IPS DF 19.7 (cell line): ENCODE results near the gene ARMC8.
"Not testable (repeated sequence)": the region's sequence is repeated elsewhere in the genome, so short reads cannot be mapped to it uniquely, and the experiment has no call there.

ENCODE experiments used
- DNase-seq: peaks from one replicate; pipeline ENCODE4 v3.0.0-alpha.2; 2013; ENCODE audit warnings: low read depth, low spot score

ARMC8 gene, protein sequence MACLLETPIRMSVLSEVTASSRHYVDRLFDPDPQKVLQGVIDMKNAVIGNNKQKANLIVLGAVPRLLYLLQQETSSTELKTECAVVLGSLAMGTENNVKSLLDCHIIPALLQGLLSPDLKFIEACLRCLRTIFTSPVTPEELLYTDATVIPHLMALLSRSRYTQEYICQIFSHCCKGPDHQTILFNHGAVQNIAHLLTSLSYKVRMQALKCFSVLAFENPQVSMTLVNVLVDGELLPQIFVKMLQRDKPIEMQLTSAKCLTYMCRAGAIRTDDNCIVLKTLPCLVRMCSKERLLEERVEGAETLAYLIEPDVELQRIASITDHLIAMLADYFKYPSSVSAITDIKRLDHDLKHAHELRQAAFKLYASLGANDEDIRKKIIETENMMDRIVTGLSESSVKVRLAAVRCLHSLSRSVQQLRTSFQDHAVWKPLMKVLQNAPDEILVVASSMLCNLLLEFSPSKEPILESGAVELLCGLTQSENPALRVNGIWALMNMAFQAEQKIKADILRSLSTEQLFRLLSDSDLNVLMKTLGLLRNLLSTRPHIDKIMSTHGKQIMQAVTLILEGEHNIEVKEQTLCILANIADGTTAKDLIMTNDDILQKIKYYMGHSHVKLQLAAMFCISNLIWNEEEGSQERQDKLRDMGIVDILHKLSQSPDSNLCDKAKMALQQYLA

DNA sequence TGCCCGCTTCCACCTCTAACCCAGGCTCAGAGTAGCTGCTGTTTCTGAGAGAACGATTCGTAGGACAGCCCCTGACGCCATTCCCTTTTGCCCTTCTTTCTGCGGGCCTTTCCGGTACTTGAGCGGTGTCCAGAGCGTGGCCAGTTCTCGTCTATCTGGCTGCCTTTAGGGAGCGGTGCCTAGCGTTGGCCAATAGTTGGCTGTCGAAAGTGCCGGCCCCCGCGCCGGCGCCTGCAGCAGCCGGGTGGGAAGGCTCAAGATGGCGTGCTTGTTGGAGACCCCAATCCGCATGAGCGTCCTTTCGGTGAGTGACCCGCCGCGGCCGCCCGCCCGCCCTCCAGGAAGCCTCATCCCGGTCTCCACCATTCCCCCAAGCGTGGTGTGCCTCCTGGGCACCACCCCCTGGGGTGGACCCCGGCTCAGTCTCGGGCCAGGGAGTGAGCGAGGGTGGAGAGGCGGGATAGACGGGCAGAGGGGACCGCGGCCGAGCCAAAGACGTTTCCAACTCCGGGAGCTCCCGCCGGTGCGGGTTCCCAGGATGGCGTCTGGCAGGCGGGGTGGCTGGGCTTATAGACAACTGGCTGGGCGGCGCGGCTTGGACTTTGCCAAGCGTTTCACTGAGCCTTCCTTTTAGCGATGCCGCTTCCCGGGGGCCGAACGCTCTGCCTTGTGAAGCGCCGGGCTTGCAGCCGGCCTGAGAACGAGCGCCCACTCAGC, at the start of gene ARMC8:
Gene ARMC8 (plus strand): TSS at position 6 of the 717 bp plus-strand sequence. CDS start 254 bp downstream, at position 260.
- DNase-seq = no peak

DNA sequence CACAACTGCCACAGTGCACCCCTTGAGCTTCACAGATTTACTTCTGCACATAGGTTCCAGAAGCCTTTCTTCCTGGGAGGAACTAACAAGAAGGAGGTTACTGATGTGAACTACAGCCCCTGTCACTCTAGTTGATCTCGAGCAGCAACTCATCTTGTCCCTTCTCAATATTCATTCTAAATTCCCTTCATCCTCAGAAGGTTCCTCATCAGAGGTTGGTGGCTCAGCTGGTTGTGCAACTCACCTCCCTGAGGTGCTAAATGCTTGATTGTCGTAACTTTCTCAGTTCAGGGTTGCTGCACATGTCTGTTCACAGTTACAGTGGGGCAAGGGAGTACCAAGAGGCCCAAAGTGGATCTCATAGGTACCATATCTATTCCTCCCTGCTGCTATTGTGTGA, 49.2 kb upstream of the ARMC8 start:
- no peak for DNase-seq

DNA sequence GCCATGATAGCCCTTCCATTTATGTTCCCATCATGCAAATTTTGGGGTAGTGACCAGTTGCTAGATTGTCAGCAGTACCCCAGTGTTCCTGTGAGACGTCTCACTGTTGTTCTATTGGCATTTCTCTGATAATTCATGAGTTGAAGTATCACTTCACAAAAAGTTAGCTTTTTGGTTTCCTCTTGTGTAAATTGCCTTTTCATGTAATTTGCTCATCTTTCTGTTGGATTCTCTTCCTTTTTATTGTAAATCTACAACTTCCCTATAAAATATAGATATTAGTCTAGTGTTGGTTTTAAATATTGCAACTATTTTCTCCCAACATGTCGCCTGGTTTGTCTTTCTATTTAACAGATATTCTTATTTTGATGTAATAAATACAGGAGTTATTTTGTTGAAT, 47.4 kb upstream of the ARMC8 start:
- DNase-seq = no peak

DNA sequence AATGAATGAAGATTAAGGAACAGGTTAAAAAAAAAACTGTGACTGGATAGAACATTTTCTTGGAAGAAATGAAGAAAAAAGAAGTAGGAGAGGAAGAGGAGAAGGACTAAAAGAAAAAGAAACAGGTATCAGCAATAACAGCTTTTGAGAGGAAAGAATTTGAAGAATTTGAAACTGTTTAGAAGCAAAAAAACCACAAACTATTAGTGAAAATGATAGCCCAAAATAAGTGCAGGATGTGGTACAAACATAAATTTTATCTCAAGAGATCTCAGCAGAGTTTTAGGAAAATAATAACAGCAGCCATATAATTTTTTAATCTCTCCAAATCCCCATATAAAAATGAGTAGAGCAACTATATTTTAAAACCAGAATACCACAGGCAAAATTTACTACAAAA, 46.2 kb upstream of the ARMC8 start:
- DNase-seq = no peak

DNA sequence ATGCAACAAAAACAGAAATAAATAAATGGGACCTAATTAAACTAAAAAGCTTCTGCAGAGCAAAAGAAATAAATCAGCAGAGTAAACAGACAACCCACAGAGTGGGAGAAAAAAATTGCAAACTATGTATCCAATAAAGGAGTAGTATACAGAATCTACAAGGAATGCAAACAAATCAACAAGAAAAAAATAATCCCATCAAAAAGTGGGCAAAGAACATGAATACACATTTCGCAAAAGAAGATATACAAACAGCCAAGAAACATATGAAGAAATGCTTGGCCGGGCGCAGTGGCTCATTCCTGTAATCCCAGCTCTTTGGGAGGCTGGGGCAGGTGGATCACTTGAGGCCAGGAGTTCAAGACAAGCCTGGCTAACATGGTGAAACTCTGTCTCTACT, 44.9 kb upstream of the ARMC8 start:
- not testable (repeated sequence) for DNase-seq

DNA sequence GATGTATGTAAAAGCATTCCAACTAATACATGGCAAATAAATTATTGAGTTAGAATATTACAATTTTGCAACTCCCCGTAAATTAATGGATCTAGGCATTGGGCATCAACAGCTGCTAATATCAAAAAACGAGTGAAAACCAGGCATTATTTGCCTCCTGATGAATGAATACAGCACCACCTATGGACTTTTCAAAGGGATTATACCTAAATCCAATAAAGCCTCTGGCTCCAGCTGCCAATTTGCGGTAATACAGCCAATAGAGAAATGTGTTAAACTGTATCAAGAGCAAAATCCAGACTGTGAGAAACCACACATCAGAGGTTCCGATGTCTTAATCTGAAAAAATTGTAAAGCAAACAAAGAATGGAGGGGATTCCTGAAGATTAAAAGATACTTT, 38.6 kb upstream of the ARMC8 start:
- no peak for DNase-seq

DNA sequence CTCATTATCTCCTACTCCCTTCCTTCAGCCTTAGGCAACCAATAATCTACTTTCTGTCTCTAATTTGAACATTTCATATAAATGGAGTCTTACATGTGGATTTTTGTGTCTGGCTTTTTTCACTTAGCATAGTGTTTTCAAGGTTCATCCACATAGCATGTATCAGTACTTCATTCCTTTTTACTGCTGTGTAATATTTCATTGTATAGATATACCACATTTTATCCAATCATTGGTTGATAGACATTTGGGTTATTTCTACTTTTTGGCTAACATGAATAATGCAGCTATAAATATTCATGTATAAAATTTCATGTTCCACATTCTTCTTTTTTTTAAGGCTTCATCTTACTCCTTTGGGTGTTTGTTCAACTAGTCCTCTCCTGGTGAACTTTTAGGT, 32.6 kb upstream of the ARMC8 start:
- DNase-seq = no peak

DNA sequence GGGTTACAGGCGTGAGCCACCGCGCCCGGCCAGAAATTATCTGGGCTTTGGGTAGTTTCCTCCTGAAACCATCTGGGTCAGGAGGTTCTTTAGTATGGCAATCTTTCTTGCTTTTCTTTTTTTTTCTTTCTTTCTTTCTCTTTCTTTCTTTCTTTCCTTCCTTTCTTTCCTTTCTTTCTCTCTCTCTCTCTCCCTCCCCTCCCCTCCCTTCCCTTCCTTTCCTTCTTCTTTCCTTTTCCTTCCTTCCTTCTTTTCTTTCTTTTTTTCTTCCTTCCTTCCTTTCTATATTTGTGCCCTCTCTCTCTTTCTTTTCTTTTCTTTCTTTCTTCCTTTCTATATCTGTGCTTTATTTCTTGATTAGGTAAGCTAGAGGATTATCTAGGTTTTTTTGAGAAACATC, 29.4 kb upstream of the ARMC8 start:
- DNase-seq = no peak

DNA sequence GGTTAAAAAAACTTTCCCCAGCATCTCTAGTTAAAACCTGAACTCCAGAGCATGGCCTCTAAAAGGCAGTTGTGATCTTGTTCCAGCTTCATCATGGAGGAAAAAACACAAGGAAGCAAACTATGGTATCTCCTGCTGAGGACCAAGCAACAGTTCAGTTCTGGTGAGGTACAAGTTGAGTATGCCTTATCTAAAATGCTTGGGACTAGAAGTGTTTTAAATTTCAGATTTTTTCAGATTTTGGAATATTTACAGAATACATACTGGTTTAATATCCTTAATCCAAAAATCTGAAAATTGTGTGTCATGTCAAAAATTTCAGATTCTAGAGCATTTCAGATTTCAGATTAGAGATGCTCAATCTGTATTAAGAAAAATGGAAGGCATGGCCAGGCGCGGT, 22.0 kb upstream of the ARMC8 start:
- DNase-seq = no peak

DNA sequence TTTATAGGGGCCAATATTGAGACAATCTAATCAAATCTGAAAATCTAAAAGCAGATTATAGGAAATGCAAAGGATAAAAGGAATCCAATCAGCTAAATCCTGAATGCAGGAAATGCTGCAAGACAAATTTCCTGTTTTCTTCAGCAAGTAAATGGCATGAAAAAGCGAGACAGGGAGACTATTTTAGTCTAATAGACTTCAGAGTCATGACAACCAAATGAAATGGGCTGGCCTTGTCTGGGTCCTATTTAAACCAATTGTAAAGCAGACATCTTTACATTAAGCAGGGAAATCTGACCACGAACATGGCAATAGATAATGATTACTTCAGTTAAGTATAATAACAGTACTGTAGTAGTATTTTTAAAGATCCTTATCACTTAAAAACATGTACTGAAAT, 14.5 kb upstream of the ARMC8 start:
- DNase-seq = no peak

DNA sequence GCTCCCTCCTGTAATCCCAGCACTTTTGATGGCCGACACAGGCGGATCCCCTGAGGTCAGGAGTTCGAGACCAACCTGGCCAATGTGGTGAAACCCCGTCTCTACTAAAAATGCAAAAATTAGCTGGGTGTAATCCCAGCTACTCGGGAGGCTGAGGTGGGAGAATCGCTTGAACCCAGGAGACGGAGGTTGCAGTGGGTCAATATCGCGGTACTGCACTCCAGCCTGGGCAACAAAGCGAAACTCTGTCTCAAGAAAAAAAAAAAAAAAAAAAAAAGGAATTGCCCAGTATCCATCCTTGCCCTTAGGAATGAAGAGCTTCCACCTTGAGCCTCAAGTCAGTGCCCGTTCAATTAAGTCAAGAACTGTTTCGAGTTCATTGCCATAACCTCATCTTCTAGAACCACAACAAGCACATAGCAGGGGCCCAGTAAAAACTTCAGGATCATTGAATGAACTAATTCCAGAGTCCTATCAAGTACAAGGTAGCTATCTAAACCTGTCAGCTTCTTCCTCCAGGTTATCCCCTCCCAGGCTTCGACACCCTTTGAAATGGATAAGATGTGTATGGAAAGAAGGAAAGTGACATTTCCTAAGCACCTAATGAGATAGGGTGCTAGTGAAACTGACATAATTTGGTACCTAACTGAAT, 13.2 kb upstream of the ARMC8 start:
- DNase-seq = no peak

DNA sequence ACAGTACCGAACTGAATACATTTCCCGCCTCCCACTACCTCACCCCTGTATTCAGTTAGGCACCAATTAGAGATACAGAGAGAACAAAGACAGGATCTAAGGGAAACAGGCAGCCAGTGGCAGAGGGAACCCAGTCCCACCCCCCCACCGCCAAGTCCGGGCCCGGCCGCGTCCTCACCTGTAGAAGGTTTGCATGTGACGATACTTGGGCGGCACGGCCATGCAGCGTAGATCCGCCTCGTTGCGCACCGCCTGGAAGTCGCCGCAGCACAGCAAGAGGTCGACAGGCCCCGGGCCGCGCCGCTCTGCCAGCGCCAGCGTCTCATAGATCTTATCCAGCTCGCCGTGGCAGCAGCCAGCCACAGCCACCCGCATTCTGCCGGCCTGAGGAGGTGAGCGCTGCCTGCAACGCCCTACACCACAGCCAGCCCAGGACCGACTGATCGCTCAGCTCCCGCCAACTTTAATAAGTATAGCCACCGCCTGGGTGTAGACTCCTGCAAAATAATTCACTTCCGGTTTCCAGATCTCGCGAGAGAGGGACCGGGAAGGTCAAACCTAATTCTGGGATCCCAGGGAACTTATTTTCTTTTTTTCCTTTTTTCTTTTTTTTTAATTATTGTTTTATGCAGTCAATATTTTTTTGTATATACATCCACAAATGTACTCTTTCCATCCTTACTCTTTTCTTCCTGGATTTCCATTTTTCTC, 12.5 kb upstream of the ARMC8 start, which contains the start of gene DBR1:
Gene DBR1 (minus strand): TSS at position 501 of the 711 bp plus-strand sequence. CDS start 126 bp downstream, at position 375.
- peak; percentile 60 for DNase-seq

DNA sequence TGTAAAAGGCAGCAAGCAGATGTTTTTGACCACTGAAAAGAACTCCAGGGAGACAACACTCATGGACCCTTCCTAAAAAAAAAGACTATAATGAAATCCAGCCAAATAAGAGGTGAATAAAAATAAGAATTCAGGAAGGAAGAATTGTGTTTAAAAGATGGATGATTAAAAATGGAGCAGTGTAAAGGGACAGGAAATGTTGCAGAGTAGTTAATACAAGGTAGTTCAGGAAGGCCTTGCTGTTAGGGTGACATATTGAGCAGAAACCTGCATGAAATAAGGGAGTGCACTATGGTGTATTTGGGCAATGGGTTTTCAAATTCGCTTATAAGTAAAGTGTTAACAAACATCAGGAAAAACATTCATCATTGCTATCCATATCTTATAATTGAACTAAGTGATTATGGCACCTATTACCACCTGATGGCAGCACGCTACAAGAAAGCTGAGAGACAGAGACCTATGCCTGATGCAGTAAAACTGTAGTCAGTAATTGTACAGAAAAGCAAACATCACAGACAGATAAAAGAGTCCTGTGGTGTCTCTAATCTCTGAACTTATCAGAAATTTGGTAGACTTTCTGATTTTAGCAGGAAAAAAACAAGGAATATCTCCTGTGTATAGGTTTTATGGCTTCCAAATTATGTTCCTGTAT, 6.6 kb upstream of the ARMC8 start:
- DNase-seq = no peak

DNA sequence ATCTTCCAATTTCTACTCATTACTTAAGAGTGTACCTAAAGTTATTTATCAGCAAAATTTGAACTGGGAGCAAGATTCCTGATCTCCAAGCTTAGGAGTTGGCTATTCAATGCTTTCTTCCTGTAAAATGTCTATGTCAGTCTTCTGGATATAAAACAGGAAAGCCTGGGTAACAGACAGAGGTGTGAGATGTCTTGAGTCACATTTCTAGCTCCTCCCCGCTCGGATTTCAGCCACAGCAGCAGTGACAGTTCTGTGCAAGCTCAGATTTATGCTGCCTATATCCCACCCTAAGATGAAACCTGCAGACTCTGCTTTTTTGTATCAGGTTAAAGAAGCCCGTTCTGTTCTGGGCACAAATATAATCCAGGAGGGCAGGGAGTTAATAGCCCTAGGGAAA, 2.1 kb upstream of the ARMC8 start:
- DNase-seq = no peak

DNA sequence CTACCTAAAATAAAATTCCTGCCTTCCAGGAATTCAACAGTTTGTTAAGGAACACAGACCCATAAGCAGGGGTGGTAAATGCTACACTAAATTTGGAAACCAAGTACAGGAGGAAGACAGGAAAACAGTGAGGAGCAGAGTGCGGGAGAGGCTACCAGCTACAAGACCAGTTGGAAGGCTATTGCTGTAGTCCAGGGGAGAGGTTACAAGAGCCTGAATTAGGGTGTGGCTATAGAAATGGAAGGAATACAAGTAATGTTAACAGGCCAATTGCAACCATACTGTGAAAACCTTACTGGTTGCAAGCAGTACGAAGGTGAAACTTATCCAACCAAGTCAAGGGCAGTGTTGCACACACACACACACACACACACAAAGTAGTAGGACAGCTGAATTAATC, 880 bp upstream of the ARMC8 start:
- no peak for DNase-seq

DNA sequence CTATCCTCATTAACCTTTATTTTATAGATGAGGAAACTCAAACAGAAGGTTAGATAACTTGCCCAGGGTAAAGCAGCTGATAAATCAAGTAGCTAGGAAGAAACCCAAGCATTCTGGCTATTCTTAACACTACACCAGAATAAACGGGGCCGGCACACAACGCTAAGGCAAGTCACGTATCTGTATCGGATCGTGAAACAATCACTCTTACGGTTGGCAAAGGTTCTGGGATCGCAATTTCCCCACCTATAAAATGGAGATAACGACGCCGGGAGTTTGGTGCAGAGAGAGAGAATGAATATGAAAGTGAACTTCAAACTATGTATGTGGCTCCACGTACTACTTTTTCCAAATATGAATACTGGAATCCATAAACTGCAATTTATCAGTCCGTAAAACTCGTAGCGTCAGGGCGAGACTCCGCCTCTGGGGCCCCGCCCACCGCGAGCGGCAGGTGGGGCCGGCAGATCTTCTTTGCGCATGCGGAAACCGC, 252 bp upstream of the ARMC8 start:
- no peak for DNase-seq

DNA sequence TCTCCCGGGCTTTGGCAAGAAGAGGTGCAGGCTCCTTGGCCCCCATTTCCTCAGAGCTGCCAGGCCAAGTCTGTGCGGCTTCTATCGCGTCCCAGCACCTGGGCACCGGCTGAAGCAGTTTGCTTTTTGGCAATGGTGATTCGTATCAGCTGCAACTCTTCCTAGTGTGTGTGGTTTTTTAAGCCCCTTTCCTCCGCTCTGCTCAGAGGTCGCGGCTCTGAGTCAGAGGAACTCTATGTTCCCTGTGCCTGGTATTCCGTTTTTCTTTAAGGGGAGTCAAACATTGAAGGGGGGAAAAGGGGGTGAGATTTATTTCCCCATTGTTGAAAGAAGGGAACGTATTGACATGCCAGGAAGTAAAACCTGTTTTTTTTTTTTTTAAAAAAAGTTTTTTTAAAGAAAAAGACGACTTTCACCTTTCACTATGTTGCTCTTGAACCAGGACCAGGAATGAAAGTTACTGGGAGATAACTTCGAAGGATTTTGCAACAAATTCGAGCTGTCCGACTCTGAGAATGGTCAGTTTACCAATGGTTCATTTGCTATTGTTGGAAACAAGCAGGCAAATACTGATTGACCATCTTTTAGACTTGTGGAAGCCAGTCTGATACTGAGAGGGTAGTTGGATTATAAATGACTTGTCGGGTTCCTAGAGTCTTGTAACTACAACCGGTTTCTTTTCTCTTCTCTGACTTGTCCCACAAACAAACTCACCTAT, 1.1 kb downstream of the ARMC8 start:
- DNase-seq = no peak

DNA sequence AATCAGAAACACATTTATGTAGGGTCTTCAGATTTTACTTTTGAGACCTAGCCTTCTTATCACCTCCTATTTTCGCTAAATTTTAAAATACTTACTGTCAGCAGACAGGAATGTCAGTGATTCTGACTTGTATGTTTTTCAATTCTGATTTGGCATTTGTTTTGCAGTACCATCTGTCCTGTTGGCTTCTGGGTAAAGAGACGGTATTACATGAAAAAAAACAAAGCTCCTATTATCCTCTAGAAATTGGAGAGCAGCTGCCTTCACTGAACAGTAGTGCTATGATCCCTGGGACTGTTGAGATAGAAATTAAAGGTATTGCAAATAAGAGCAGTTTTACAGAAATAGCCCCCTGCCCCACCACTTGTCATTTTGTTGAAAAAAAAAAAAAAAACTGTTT, 8.4 kb downstream of the ARMC8 start:
- no peak for DNase-seq

DNA sequence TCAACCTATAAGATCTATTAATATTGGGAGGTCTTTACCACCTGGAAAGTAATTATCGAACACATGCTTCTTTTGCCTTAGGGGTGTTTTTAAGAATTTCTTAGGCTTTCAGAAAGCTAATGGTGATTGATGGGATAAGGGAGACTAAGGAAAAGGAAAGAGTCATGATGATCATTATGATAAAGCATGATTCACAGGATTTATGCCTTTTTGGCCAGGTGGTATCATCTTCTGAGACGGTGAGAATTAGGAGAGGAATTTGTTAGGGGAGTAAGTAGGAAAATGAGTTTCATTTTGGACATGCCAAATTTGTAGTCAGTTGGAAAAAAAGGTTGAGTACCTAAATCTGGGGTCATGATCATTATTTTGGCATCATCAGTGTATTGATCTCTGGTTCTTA, 8.9 kb downstream of the ARMC8 start:
- DNase-seq = no peak

DNA sequence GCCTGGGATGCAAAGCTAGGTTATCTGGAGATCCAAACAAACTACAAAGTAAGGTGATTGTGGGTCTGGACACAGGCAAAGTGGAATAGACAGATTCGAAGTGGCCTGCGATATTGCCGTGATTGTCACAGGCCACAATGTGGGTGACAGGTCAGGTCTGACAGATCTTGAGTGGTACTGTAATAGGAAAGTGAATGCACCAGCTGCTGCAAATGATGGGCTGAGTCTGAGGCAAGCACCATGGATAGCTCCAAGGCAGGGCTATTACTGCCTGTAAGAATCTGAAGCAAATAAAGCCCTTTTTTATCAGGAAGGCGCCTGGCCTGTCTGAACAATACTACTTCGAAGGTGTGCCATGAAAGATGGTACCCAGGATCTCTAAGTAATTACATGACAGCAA, 10.0 kb downstream of the ARMC8 start:
- DNase-seq = no peak
